Measurements from ENCODE around the gene TLL2.
"Not testable (repeated sequence)": the region's sequence is repeated elsewhere in the genome, so short reads cannot be mapped to it uniquely, and the experiment has no call there.

The TLL2 gene

GRCh38 chr10:96513698-96514561, at the start of gene TLL2:
TLL2 (minus strand) TSS chr10:96513926; CDS start chr10:96513685, 241 bp downstream.
- DNase-seq, result peak; percentile 77

- DNase-seq, result no peak
Observed at GRCh38 chr10:96560966-96561887, 47.5 kb upstream of the TLL2 start.

GRCh38 chr10:96560489-96560888, 46.8 kb upstream of the TLL2 start:
- DNase-seq, result no peak

GRCh38 chr10:96556003-96556402, 42.3 kb upstream of the TLL2 start:
- no peak for DNase-seq

- DNase-seq, result no peak
Observed at GRCh38 chr10:96555330-96555729, 41.6 kb upstream of the TLL2 start.

GRCh38 chr10:96548589-96548988, 34.9 kb upstream of the TLL2 start:
- no peak for DNase-seq

GRCh38 chr10:96545558-96545957, 31.8 kb upstream of the TLL2 start:
- not testable (repeated sequence) for DNase-seq

GRCh38 chr10:96541921-96542320, 28.2 kb upstream of the TLL2 start:
- no peak for DNase-seq

GRCh38 chr10:96540240-96540639, 26.5 kb upstream of the TLL2 start:
- DNase-seq, result no peak

GRCh38 chr10:96538683-96539082, 25.0 kb upstream of the TLL2 start:
- no peak for DNase-seq

- no peak for DNase-seq
Observed at GRCh38 chr10:96536129-96536528, 22.4 kb upstream of the TLL2 start.

- no peak for DNase-seq
Observed at GRCh38 chr10:96532523-96532922, 18.8 kb upstream of the TLL2 start.

- DNase-seq, result no peak
Observed at GRCh38 chr10:96529634-96530279, 16.0 kb upstream of the TLL2 start.

GRCh38 chr10:96524741-96525140, 11.0 kb upstream of the TLL2 start:
- no peak for DNase-seq

- DNase-seq, result no peak
Observed at GRCh38 chr10:96517284-96517683, 3.6 kb upstream of the TLL2 start.

- DNase-seq, result no peak
Observed at GRCh38 chr10:96516337-96516736, 2.6 kb upstream of the TLL2 start.

GRCh38 chr10:96513305-96513697, 425 bp downstream of the TLL2 start:
- DNase-seq, result no peak

GRCh38 chr10:96512524-96513304, 1.0 kb downstream of the TLL2 start:
- DNase-seq, result no peak

GRCh38 chr10:96511044-96511945, 2.4 kb downstream of the TLL2 start:
- DNase-seq, result peak; percentile 46

GRCh38 chr10:96509017-96509641, 4.6 kb downstream of the TLL2 start:
- DNase-seq, result no peak

- no peak for DNase-seq
Observed at GRCh38 chr10:96507044-96507443, 6.7 kb downstream of the TLL2 start.

Data from stimulated activated CD8-positive, alpha-beta memory T cell treated with anti-CD3 and anti-CD28 coated beads, Interleukin-4, amount 100 ng/mL, for 48 hours (primary cell).